Astrocyte (in vitro differentiated cells and primary cell): ENCODE results near the gene COPB2.

Source experiments
- CTCF ChIP-seq: IDR thresholded peaks from 2 replicates; pipeline ENCODE4 v1.5.1; 2011; ENCODE audit warnings: low read depth, mild to moderate bottlenecking, inconsistent platforms, low read length, moderate library complexity; ENCODE audit not compliant: insufficient read depth
- EZH2 ChIP-seq: IDR thresholded peaks from 2 replicates; pipeline ENCODE4 v1.6.1; 2012; ENCODE audit warnings: mild to moderate bottlenecking, low read length, inconsistent platforms; ENCODE audit not compliant: insufficient read depth

- no peak for TF ChIP-seq CTCF
- TF ChIP-seq EZH2 = no peak
Observed at GRCh38 chr3:139434764-139435307, 45.4 kb upstream of the COPB2 start.
